AML-193 (cell line): ENCODE results near the gene TOX3.

ENCODE experiments used
- DNase-seq, 2 experiments: peaks; one replicate each; lab custom pipeline; 2025; lab: John Stamatoyannopoulos, UW

TOX3 gene

GRCh38 chr16:52451971-52452421 is 94.9 kb downstream of the TOX3 start:
- no peak for DNase-seq

- no peak for DNase-seq
Observed at GRCh38 chr16:52450916-52451315, 96.0 kb downstream of the TOX3 start.

- DNase-seq = no peak
Observed at GRCh38 chr16:52450241-52450640, 96.7 kb downstream of the TOX3 start.

- DNase-seq = no peak
Observed at GRCh38 chr16:52446080-52446479, 100.9 kb downstream of the TOX3 start.

GRCh38 chr16:52441886-52442285 is 105.1 kb downstream of the TOX3 start:
- DNase-seq = no peak

GRCh38 chr16:52440248-52440647 is 106.7 kb downstream of the TOX3 start:
- DNase-seq = no peak

GRCh38 chr16:52439750-52440149 is 107.2 kb downstream of the TOX3 start:
- DNase-seq = no peak

- DNase-seq = no peak
Observed at GRCh38 chr16:52439171-52439701, 107.7 kb downstream of the TOX3 start.

- DNase-seq = no peak
Observed at GRCh38 chr16:52437277-52437670, 109.7 kb downstream of the TOX3 start.

- DNase-seq = no peak
Observed at GRCh38 chr16:52436339-52437276, 110.3 kb downstream of the TOX3 start.

- no peak for DNase-seq
Observed at GRCh38 chr16:52434224-52434623, 112.7 kb downstream of the TOX3 start.

- no peak for DNase-seq
Observed at GRCh38 chr16:52433643-52434042, 113.3 kb downstream of the TOX3 start.

- DNase-seq = no peak
Observed at GRCh38 chr16:52424591-52424990, 122.4 kb downstream of the TOX3 start.

- no peak for DNase-seq
Observed at GRCh38 chr16:52422307-52422706, 124.6 kb downstream of the TOX3 start.

- DNase-seq = no peak
Observed at GRCh38 chr16:52418201-52418600, 128.7 kb downstream of the TOX3 start.

- DNase-seq = no peak
Observed at GRCh38 chr16:52416888-52417287, 130.1 kb downstream of the TOX3 start.

GRCh38 chr16:52411011-52411410 is 135.9 kb downstream of the TOX3 start:
- no peak for DNase-seq

GRCh38 chr16:52408191-52408845 is 138.6 kb downstream of the TOX3 start:
- DNase-seq = no peak

GRCh38 chr16:52407778-52408177 is 139.2 kb downstream of the TOX3 start:
- DNase-seq = no peak

GRCh38 chr16:52405441-52405840 is 141.5 kb downstream of the TOX3 start:
- DNase-seq = no peak

- DNase-seq = no peak
Observed at GRCh38 chr16:52404546-52404945, 142.4 kb downstream of the TOX3 start.

GRCh38 chr16:52399116-52399515 is 147.8 kb downstream of the TOX3 start:
- DNase-seq = no peak

- DNase-seq = no peak
Observed at GRCh38 chr16:52398491-52398960, 148.4 kb downstream of the TOX3 start.
